ENCODE measurements around the gene CDS2. TPM values are rescaled to one million over a fixed set of nuclear protein-coding genes. Genes with fewer than 3 reads are reported as not detected.

Gene CDS2
- total RNA-seq, 2 experiments from 2014 or later = 16.6 to 42.8 TPM

- no peak overlapping the region for H3K4me3 ChIP-seq (ENCODE audit: low read depth, low read length, poor library complexity, severe bottlenecking)
- H3K4me1 ChIP-seq (ENCODE audit: insufficient read depth, low read length, poor library complexity, severe bottlenecking) = no peaks in the 10 kb centered on the region
- H3K79me2 ChIP-seq (ENCODE audit: insufficient read depth, low read depth, low read length) = no peaks in the 10 kb centered on the region
- DNase-seq (ENCODE audit: low spot score) = no peak
- H2AFZ ChIP-seq (ENCODE audit: low read length) = no peak overlapping the region
- ChIA-PET POLR2A (interaction anchor here (0.6 kb wide), 2 partner anchors 48 to 165 kb away, joined by 4 to 5 read pairs; no protein-coding TSS in a partner anchor), CTCF (ENCODE audit: unreplicated experiment) (no interaction called here)
- no peaks in the 10 kb centered on the region for H3K9me3 ChIP-seq (ENCODE audit: low read length)
- TF ChIP-seq EZH2phosphoT487 (IDR thresholded peaks at IDR 0.05; ENCODE audit: borderline replicate concordance, low read depth, low read length) (no peak), CTCF (conservative IDR thresholded peaks at IDR 0.05; ENCODE audit: low read length) (no peak)
- H3K36me3 ChIP-seq (ENCODE audit: insufficient read depth, low read length) = peaks cover 53% of the 10 kb centered on the region; the same call in 1 of the 2 replicates
- H3K27ac ChIP-seq (ENCODE audit: low read depth, low read length, poor library complexity, severe bottlenecking) = no peak overlapping the region
- intact Hi-C loops (cut with micrococcal nuclease; ENCODE audit: unreplicated experiment) = no loop called here
- no peak overlapping the region for H3K4me2 ChIP-seq (ENCODE audit: low read length)
- BruUV-seq (replicated peaks) = no TSS peak
- no peaks in the 10 kb centered on the region for H3K9me2 ChIP-seq (ENCODE audit: insufficient read depth, low read length)
- no peaks in the 10 kb centered on the region for H4K20me1 ChIP-seq (ENCODE audit: insufficient read depth, low read length)
Observed at GRCh38 chr20:5177071-5177470, 50.3 kb downstream of the CDS2 start.

- Histone ChIP-seq H3K27ac (ENCODE audit: low read depth, low read length, poor library complexity, severe bottlenecking) (no peak overlapping the region), H3K9me2 (ENCODE audit: insufficient read depth, low read length) (no peaks in the 10 kb centered on the region), H3K9me3 (ENCODE audit: low read length) (no peaks in the 10 kb centered on the region), H4K20me1 (ENCODE audit: insufficient read depth, low read length) (no peaks in the 10 kb centered on the region), H3K4me2 (ENCODE audit: low read length) (no peak overlapping the region), H2AFZ (ENCODE audit: low read length) (no peak overlapping the region), H3K36me3 (ENCODE audit: insufficient read depth, low read length) (peaks cover 63% of the 10 kb centered on the region; the same call in 1 of the 2 replicates), H3K4me3 (ENCODE audit: low read depth, low read length, poor library complexity, severe bottlenecking) (no peak overlapping the region), H3K4me1 (ENCODE audit: insufficient read depth, low read length, poor library complexity, severe bottlenecking) (no peaks in the 10 kb centered on the region), H3K79me2 (ENCODE audit: insufficient read depth, low read depth, low read length) (no peaks in the 10 kb centered on the region)
- ChIA-PET POLR2A (no interaction called here), CTCF (ENCODE audit: unreplicated experiment) (no interaction called here)
- intact Hi-C loops (cut with micrococcal nuclease; ENCODE audit: unreplicated experiment) = no loop called here
- DNase-seq (ENCODE audit: low spot score) = no peak
- TF ChIP-seq EZH2phosphoT487 (IDR thresholded peaks at IDR 0.05; ENCODE audit: borderline replicate concordance, low read depth, low read length) = no peak
- no peak for TF ChIP-seq CTCF (conservative IDR thresholded peaks at IDR 0.05; ENCODE audit: low read length)
- no TSS peak for BruUV-seq (replicated peaks)
Observed at GRCh38 chr20:5178046-5178445, 51.2 kb downstream of the CDS2 start.

- Histone ChIP-seq H4K20me1 (ENCODE audit: insufficient read depth, low read length) (no peaks in the 10 kb centered on the region), H3K4me2 (ENCODE audit: low read length) (no peak overlapping the region), H3K79me2 (ENCODE audit: insufficient read depth, low read depth, low read length) (no peaks in the 10 kb centered on the region), H3K9me3 (ENCODE audit: low read length) (no peaks in the 10 kb centered on the region), H2AFZ (ENCODE audit: low read length) (no peak overlapping the region), H3K4me3 (ENCODE audit: low read depth, low read length, poor library complexity, severe bottlenecking) (no peak overlapping the region), H3K9me2 (ENCODE audit: insufficient read depth, low read length) (no peaks in the 10 kb centered on the region), H3K27ac (ENCODE audit: low read depth, low read length, poor library complexity, severe bottlenecking) (no peak overlapping the region), H3K36me3 (ENCODE audit: insufficient read depth, low read length) (peaks cover 59% of the 10 kb centered on the region; the same call in 1 of the 2 replicates), H3K4me1 (ENCODE audit: insufficient read depth, low read length, poor library complexity, severe bottlenecking) (no peaks in the 10 kb centered on the region)
- TF ChIP-seq EZH2phosphoT487 (IDR thresholded peaks at IDR 0.05; ENCODE audit: borderline replicate concordance, low read depth, low read length) = no peak
- TF ChIP-seq CTCF (conservative IDR thresholded peaks at IDR 0.05; ENCODE audit: low read length) = no peak
- DNase-seq (ENCODE audit: low spot score) = no peak
- ChIA-PET CTCF (ENCODE audit: unreplicated experiment) (interaction anchor here (1.4 kb wide), 1 partner anchor 13 kb away, joined by 4 read pairs; no protein-coding TSS in a partner anchor), POLR2A (interaction anchor here (0.6 to 0.7 kb wide), 2 partner anchors 13 to 448 kb away, joined by 3 to 6 read pairs; no protein-coding TSS in a partner anchor)
- intact Hi-C loops (cut with micrococcal nuclease; ENCODE audit: unreplicated experiment) = no loop called here
- BruUV-seq (replicated peaks) = no TSS peak
Observed at GRCh38 chr20:5180421-5180820, 53.6 kb downstream of the CDS2 start.

Data from OCI-LY7 (cell line).